ENCODE measurements around the gene CYBB.

- TF ChIP-seq, protein P1, sequence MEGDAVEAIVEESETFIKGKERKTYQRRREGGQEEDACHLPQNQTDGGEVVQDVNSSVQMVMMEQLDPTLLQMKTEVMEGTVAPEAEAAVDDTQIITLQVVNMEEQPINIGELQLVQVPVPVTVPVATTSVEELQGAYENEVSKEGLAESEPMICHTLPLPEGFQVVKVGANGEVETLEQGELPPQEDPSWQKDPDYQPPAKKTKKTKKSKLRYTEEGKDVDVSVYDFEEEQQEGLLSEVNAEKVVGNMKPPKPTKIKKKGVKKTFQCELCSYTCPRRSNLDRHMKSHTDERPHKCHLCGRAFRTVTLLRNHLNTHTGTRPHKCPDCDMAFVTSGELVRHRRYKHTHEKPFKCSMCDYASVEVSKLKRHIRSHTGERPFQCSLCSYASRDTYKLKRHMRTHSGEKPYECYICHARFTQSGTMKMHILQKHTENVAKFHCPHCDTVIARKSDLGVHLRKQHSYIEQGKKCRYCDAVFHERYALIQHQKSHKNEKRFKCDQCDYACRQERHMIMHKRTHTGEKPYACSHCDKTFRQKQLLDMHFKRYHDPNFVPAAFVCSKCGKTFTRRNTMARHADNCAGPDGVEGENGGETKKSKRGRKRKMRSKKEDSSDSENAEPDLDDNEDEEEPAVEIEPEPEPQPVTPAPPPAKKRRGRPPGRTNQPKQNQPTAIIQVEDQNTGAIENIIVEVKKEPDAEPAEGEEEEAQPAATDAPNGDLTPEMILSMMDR (conservative IDR thresholded peaks at IDR 0.05; ENCODE audit: low read depth, low read length) = no peak
- TF ChIP-seq POLR2A (IDR thresholded peaks at IDR 0.05; ENCODE audit: low read depth, low read length) = no peak
- TF ChIP-seq USF2 (IDR thresholded peaks at IDR 0.05; ENCODE audit: low read depth, low read length) = no peak
- TF ChIP-seq MAFK (IDR thresholded peaks at IDR 0.05; ENCODE audit: low read depth, low read length) = no peak
- TF ChIP-seq MXI1 (IDR thresholded peaks at IDR 0.05; ENCODE audit: borderline replicate concordance, low read depth, low read length) = no peak
Measured at GRCh38 chrX:37783305-37783704, 3.4 kb downstream of the CYBB start.

Data from IMR-90 (cell line).